AG04449 (cell line): ENCODE data around the gene PARD3B.

Source experiments
- CTCF ChIA-PET: fragments of 350-600 bp; formaldehyde crosslinking; extraction: SDS; loops from one replicate; lab custom pipeline; 2021; ENCODE audit warnings: antibody characterized with exemption; lab: Yijun Ruan, JAX
- POLR2A ChIA-PET: fragments of 400-600, 350-600 bp; formaldehyde crosslinking; extraction: SDS; loops from one replicate; lab custom pipeline; 2020; ENCODE audit warnings: antibody characterized with exemption, inconsistent platforms; lab: Yijun Ruan, JAX
- DNase-seq: peaks from one replicate; pipeline ENCODE4 v3.0.0-alpha.2; 2010; ENCODE audit warnings: low read depth, low spot score
- H3K4me3 ChIP-seq: 2 replicates; pipeline ENCODE4 v1.5.1; 2011; ENCODE audit warnings: low read depth, mild to moderate bottlenecking, control low read depth, low read length
- CTCF ChIP-seq: IDR thresholded peaks from one replicate; pipeline ENCODE4 v1.5.1; 2011; ENCODE audit warnings: mild to moderate bottlenecking, moderate library complexity, low read length, control low read depth, inconsistent platforms; ENCODE audit not compliant: insufficient read depth; ENCODE audit errors: missing control alignments

The PARD3B gene

DNA sequence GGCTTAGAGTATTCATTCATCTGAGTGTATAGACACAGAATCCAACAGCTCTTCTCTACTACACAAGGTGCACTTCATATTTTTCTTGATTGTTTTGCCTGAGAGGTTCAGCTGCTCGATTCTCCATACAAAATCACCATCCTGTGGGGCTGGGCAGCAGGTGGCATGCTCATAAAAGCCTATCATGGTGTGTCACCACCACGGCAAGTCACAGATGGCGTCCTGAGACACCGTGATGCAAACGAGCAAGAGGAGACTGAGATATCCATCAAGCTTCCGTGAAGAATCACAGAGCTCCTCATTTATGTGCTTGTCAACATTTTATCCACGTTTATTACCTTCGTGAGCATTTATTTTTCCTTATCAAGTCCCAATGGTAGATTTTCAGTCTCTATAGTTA, 1114.6 kb downstream of the PARD3B start:
- CTCF ChIA-PET, result interaction anchor here (1.0 to 6.0 kb wide), 4 partner anchors 16 to 20 kb away, joined by 3 to 30 read pairs (median 4); no protein-coding TSS in a partner anchor
- POLR2A ChIA-PET, result interaction anchor here (0.5 to 1.3 kb wide), 4 partner anchors 10 to 417 kb away, joined by 3 to 4 read pairs (median 4); no protein-coding TSS in a partner anchor

GRCh38 chr2:205660521-205661124, 1115.3 kb downstream of the PARD3B start:
- peak overlapping the region; percentile 15 for H3K4me3 ChIP-seq
- DNase-seq, result peak; percentile 95
- ChIA-PET POLR2A (interaction anchor here (0.5 to 1.3 kb wide), 5 partner anchors 10 to 417 kb away, joined by 3 to 4 read pairs (median 4); partner anchors contain the start of gene NRP2), CTCF (interaction anchor here (1.3 to 6.0 kb wide), 2 partner anchors 15 to 17 kb away, joined by 4 to 30 read pairs; no protein-coding TSS in a partner anchor)
- no peak for TF ChIP-seq CTCF

More for the DNA sequence above, 1114.6 kb downstream of the PARD3B start:
- no peak for TF ChIP-seq CTCF
- H3K4me3 ChIP-seq, result no peak overlapping the region
- no peak for DNase-seq

DNA sequence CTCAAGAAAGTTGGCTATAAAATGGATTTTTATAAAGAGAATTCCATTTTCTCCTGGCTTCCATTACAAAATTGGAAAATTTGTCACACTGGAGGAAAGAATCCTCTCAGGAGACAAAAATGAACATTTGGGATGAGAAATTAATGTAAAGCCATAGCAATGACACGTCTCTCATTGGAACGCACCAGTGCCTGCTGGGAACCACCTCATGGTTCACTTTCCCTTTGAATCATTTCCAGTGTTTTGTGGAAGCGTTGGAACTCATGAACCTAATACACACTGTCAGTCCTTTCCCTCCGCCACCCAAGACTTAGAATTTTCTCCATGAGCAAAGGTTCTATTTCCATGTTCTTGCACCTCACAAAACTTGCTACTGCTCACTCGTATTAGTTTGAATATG, 1116.0 kb downstream of the PARD3B start:
- POLR2A ChIA-PET, result interaction anchor here (1.2 kb wide), 1 partner anchor 21 kb away, joined by 4 read pairs; the partner anchor contains the start of gene NRP2
- H3K4me3 ChIP-seq, result no peak overlapping the region
- no peak for TF ChIP-seq CTCF
- DNase-seq, result no peak
- CTCF ChIA-PET, result interaction anchor here (6.0 kb wide), 1 partner anchor 14 kb away, joined by 30 read pairs; no protein-coding TSS in a partner anchor

- DNase-seq, result no peak
- ChIA-PET POLR2A (interaction anchor here (0.7 kb wide), 1 partner anchor 408 kb away, joined by 3 read pairs; no protein-coding TSS in a partner anchor), CTCF (interaction anchor here (1.2 to 6.0 kb wide), 2 partner anchors 13 to 19 kb away, joined by 4 to 30 read pairs; partner anchors contain the start of gene NRP2)
- H3K4me3 ChIP-seq, result no peak overlapping the region
- no peak for TF ChIP-seq CTCF
Measured at GRCh38 chr2:205662206-205662965, 1117.1 kb downstream of the PARD3B start.

- no peak for TF ChIP-seq CTCF
- no peak overlapping the region for H3K4me3 ChIP-seq
- POLR2A ChIA-PET, result no interaction called here
- no peak for DNase-seq
- CTCF ChIA-PET, result interaction anchor here (1.0 to 1.8 kb wide), 2 partner anchors 10 to 14 kb away, joined by 4 to 5 read pairs; no protein-coding TSS in a partner anchor
Measured at GRCh38 chr2:205665791-205666190, 1120.5 kb downstream of the PARD3B start.
